ENCODE results near the gene CIC. TPM values are rescaled to one million over a fixed set of nuclear protein-coding genes. Genes with fewer than 3 reads are reported as not detected.

Gene CIC
- total RNA-seq, 4 donors from 2014 or later: 57.5 to 91.6 (median 81.9) TPM

DNA sequence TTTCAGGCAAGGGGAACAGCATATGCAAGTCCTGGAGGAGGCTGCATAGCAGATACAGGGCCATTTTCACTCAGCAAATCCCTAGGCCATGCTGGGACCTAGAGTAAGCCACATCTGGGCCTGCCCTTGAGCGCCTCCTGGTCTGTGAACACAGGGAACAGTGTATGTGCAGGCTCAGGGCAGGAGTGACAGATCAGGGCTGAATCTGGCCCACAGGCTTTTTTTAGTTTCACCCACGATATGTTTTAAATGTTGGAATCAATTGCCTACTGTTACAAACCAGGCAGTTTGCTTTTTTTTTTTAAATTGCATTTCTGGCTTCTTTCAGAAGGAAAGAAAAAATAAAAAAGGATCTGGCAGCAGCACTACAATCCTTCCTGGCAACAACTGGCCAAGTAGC is 42.6 kb downstream of the CIC start:
- peaks cover 29% of the 10 kb centered on the region for H3K27me3 ChIP-seq
- TF ChIP-seq, protein P1, sequence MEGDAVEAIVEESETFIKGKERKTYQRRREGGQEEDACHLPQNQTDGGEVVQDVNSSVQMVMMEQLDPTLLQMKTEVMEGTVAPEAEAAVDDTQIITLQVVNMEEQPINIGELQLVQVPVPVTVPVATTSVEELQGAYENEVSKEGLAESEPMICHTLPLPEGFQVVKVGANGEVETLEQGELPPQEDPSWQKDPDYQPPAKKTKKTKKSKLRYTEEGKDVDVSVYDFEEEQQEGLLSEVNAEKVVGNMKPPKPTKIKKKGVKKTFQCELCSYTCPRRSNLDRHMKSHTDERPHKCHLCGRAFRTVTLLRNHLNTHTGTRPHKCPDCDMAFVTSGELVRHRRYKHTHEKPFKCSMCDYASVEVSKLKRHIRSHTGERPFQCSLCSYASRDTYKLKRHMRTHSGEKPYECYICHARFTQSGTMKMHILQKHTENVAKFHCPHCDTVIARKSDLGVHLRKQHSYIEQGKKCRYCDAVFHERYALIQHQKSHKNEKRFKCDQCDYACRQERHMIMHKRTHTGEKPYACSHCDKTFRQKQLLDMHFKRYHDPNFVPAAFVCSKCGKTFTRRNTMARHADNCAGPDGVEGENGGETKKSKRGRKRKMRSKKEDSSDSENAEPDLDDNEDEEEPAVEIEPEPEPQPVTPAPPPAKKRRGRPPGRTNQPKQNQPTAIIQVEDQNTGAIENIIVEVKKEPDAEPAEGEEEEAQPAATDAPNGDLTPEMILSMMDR (IDR thresholded peaks at IDR 0.05): no peak
- TF ChIP-seq POLR2AphosphoS5 (IDR thresholded peaks at IDR 0.05): no peak
- no peak for TF ChIP-seq EP300 (IDR thresholded peaks at IDR 0.05)
- TF ChIP-seq POLR2A (IDR thresholded peaks at IDR 0.05): no peak
- 62% methylated on average over 2 of the region's 2 CpGs for WGBS

DNA sequence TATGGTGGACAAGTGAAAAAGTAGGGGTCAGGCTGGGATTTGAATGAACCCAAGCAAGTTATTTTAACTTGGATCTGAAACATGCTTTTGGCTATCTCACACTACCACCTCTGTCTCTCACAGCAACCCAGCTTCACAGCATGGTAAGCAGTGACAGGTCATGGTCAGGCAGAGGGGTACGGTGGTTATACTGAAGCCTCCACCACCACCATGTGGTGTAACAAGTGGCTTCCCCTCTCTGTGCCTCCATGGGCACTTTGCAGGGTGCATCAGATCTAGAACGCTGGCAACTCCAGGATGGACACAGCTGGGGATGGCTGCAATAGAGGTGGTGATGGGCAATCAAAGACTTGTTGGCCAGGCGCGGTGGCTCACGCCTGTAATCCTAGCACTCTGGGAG is 43.3 kb downstream of the CIC start:
- Histone ChIP-seq H3K27ac (no peak overlapping the region), H3K36me3 (no peaks in the 10 kb centered on the region), H3K9me3 (no peaks in the 10 kb centered on the region), H3K4me1 (peaks cover 19% of the 10 kb centered on the region), H3K27me3 (peaks cover 29% of the 10 kb centered on the region), H3K4me3 (no peak overlapping the region)
- no peak for DNase-seq (ENCODE audit: low spot score in 2 of 2)
- 80% methylated on average over 5 of the region's 5 CpGs for WGBS
- TF ChIP-seq POLR2AphosphoS5 (IDR thresholded peaks at IDR 0.05): no peak

More for the DNA sequence above, 42.6 kb downstream of the CIC start:
- no peaks in the 10 kb centered on the region for H3K36me3 ChIP-seq
- peaks cover 16% of the 10 kb centered on the region for H3K4me1 ChIP-seq
- DNase-seq (ENCODE audit: low spot score in 2 of 2): no peak
- H3K9me3 ChIP-seq: no peaks in the 10 kb centered on the region
- H3K27ac ChIP-seq: no peak overlapping the region
- no peak overlapping the region for H3K4me3 ChIP-seq

DNA sequence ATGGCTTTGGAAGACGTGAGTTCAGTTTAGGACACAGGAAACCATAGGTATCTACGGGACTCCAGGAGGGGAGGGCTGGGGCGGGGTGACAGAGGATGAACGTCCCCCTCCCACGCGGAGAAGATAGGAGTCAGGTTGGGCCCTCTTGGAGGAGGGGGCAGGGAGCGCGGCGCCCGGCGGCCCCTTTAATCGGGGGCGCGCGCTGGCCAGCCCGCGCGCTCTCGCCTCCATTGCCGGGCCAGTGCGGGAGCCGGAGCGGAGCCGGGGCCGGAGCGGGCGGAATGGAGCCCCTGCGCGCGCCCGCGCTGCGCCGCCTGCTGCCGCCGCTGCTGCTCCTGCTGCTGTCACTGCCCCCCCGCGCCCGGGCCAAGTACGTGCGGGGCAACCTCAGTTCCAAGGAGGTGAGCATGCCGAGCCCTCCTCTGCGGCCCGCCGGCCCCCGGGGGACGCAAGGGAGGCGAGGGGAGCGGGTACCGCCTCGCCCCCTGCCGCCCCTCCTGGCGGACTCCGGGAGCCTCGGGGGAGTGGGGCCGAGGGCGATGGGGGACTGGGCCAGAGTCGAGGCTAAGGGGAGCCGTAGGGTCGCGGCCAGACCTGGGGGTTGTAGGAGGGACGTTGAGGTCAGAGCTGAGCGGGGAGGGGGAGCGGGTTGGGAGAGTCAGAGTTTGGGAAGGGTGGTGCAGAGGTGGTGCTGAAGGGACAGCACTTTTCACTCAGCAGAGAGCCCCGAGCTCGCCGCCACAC is 44.2 kb downstream of the CIC start, which contains the start of gene TMEM145:
Gene TMEM145 (plus strand): TSS at position 214 of the 744 bp plus-strand sequence. CDS start 68 bp downstream, at position 282.
- H3K36me3 ChIP-seq: no peaks in the 10 kb centered on the region
- H3K9me3 ChIP-seq: no peaks in the 10 kb centered on the region
- no peak within 1 kb of the TSS for H3K27ac ChIP-seq
- peaks cover 19% of the 10 kb centered on the region for H3K4me1 ChIP-seq
- DNase-seq (ENCODE audit: low spot score in 2 of 2): no peak
- 1% methylated on average over 35 of the region's 67 CpGs for WGBS
- TF ChIP-seq POLR2AphosphoS5 (IDR thresholded peaks at IDR 0.05) (no peak), EP300 (IDR thresholded peaks at IDR 0.05) (no peak), POLR2A (IDR thresholded peaks at IDR 0.05) (no peak)
- TF ChIP-seq, protein P1 (IDR thresholded peaks at IDR 0.05): no peak
- H3K27me3 ChIP-seq: peaks cover 29% of the 10 kb centered on the region
- H3K4me3 ChIP-seq: peak within 1 kb of the TSS; percentile 52

DNA sequence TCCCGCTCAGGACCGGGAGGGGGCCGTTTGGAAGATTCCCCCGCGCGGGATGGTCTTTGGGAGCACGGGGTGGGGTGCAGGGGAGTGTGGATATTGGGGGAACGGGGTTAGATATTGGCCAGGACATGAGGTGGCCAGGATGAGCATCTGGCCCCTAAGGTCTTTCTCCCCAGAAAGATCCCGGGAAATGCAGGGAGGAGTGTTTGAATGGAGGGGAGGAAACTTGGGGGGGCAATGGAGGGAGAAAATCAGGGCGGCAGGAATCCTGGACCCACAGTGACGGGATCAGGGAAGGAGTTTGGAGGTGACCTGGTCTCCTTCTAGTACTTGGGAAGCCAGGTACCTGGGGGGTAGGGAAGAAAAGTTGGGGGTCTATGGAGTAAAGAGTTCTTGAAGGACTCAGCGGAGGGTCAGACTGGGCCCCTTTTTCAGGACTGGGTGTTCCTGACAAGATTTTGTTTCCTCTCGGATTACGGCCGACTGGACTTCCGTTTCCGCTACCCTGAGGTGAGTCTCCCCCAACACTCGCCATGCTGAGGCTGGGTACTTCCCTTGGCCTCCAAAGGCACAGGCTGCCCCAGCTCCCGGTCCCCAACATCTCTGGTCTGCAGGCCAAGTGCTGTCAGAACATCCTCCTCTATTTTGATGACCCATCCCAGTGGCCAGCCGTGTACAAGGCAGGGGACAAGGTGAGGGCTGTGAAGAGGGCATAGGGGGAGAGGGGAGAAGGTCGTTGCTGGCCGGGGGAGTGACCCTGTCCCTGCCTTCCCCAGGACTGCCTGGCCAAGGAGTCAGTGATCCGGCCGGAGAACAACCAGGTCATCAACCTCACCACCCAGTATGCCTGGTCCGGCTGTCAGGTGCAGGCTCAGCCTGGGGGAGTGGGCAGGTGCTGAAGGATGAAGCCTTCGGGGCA is 45.0 kb downstream of the CIC start:
- 41% methylated on average over 26 of the region's 26 CpGs for WGBS
- TF ChIP-seq POLR2A (IDR thresholded peaks at IDR 0.05) (no peak), EP300 (IDR thresholded peaks at IDR 0.05) (no peak), POLR2AphosphoS5 (IDR thresholded peaks at IDR 0.05) (no peak)
- TF ChIP-seq, protein P1 (IDR thresholded peaks at IDR 0.05): no peak
- H3K4me1 ChIP-seq: peaks cover 19% of the 10 kb centered on the region
- H3K4me3 ChIP-seq: peak overlapping the region; percentile 52
- no peak for DNase-seq (ENCODE audit: low spot score in 2 of 2)
- peaks cover 29% of the 10 kb centered on the region for H3K27me3 ChIP-seq
- H3K9me3 ChIP-seq: no peaks in the 10 kb centered on the region
- H3K27ac ChIP-seq: no peak overlapping the region
- H3K36me3 ChIP-seq: no peaks in the 10 kb centered on the region

DNA sequence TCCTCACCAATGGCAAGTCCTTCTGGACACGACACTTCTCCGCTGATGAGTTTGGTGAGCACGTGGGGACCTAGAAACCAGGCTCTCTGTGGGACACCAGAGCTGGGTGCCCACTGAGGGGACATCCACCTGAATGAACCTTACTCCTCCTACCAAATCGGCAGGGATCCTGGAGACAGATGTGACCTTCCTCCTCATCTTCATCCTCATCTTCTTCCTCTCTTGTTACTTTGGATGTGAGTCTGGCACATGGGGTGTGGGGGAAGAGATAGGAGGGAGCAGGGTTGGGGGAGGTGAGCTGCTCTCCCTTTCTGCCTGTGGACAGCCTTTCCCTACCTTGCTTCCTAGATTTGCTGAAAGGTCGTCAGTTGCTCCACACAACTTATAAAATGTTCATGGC is 46.0 kb downstream of the CIC start:
- WGBS: 75% methylated on average over 5 of the region's 5 CpGs
- Histone ChIP-seq H3K27ac (no peak overlapping the region), H3K4me1 (peaks cover 19% of the 10 kb centered on the region), H3K9me3 (no peaks in the 10 kb centered on the region), H3K27me3 (peaks cover 29% of the 10 kb centered on the region), H3K4me3 (no peak overlapping the region), H3K36me3 (no peaks in the 10 kb centered on the region)
- no peak for TF ChIP-seq POLR2AphosphoS5 (IDR thresholded peaks at IDR 0.05)
- TF ChIP-seq, protein P1 (IDR thresholded peaks at IDR 0.05): no peak
- TF ChIP-seq EP300 (IDR thresholded peaks at IDR 0.05): no peak
- no peak for TF ChIP-seq POLR2A (IDR thresholded peaks at IDR 0.05)
- no peak for DNase-seq (ENCODE audit: low spot score in 2 of 2)

Measured in suprapubic skin (tissue), 4 donors.